ENCODE results near the gene TMEM179. TPM values are rescaled to one million over a fixed set of nuclear protein-coding genes. Genes with fewer than 3 reads are reported as not detected.

Gene TMEM179
- total and polyA plus RNA-seq, 2 donors (not counting 3 experiments of a cell fraction or from before 2014, with no cell fraction given), result 0.14 TPM; not detected in 1

- dilution Hi-C loops (cut with MboI; ENCODE audit: extremely low pct_ligation_motif_present, low sequenced_read_pairs) (no loop called here), intact Hi-C loops (cut with micrococcal nuclease) (no loop called here)
- H2AFZ ChIP-seq (ENCODE audit: low read depth, low read length), result no peak overlapping the region
- no TSS peak for BruUV-seq (replicated peaks)
- TF ChIP-seq GATA2 (IDR thresholded peaks at IDR 0.05; ENCODE audit: insufficient read depth, insufficient read length, low read depth, low read length), result no peak
- no peak for TF ChIP-seq FOS (IDR thresholded peaks at IDR 0.05; ENCODE audit: borderline replicate concordance, insufficient read depth, low read length)
- TF ChIP-seq EZH2 (IDR thresholded peaks at IDR 0.05; ENCODE audit: borderline replicate concordance, low read depth, low read length, severe bottlenecking), result no peak
- TF ChIP-seq CTCF (IDR thresholded peaks at IDR 0.05; ENCODE audit: extremely low read depth in 1 of 2, insufficient read depth in 1 of 2, low read depth in 1 of 2, low read length in 2 of 2), result no peak
- TF ChIP-seq POLR2A (IDR thresholded peaks at IDR 0.05; ENCODE audit: low read depth, low read length), result no peak
- no peak for TF ChIP-seq POLR2AphosphoS5 (IDR thresholded peaks at IDR 0.05; ENCODE audit: insufficient read depth, low read depth, low read length)
- no peak for TF ChIP-seq JUN (IDR thresholded peaks at IDR 0.05; ENCODE audit: borderline replicate concordance, insufficient read depth, insufficient read length, low read depth)
- TF ChIP-seq MYC (IDR thresholded peaks at IDR 0.05; ENCODE audit: low read depth, low read length), result no peak
- TF ChIP-seq MAX (IDR thresholded peaks at IDR 0.05; ENCODE audit: insufficient read depth, insufficient read length), result no peak
- CTCF ChIA-PET, result no interaction called here
- no peak overlapping the region for H3K4me3 ChIP-seq (replicated peaks in 1 of 3; ENCODE audit: insufficient read depth in 1 of 3, low read depth in 1 of 3, low read length in 3 of 3)
- FAIRE-seq (no peak), DNase-seq (ENCODE audit: low read depth, low spot score) (no peak)
- H3K79me2 ChIP-seq (ENCODE audit: control insufficient read depth, insufficient read depth, low read length), result no peaks in the 10 kb centered on the region
- no peak overlapping the region for H3K4me2 ChIP-seq (ENCODE audit: insufficient read depth, low read length)
- no peaks in the 10 kb centered on the region for H3K9me3 ChIP-seq (replicated peaks; ENCODE audit: control insufficient read depth, insufficient read depth, low read length)
- H3K27me3 ChIP-seq (ENCODE audit: control insufficient read depth in 2 of 2, insufficient read depth in 2 of 2, low read length in 2 of 2), result no peaks in the 10 kb centered on the region
- H3K36me3 ChIP-seq (ENCODE audit: control insufficient read depth in 2 of 2, extremely low read depth in 1 of 2, insufficient read depth in 2 of 2, low read length in 2 of 2), result no peaks in the 10 kb centered on the region
- no peaks in the 10 kb centered on the region for H4K20me1 ChIP-seq (replicated peaks; ENCODE audit: control insufficient read depth, extremely low read depth, insufficient read depth, low read length)
- no peaks in the 10 kb centered on the region for H3K9me1 ChIP-seq (replicated peaks; ENCODE audit: control insufficient read depth, extremely low read depth, insufficient read depth, low read length)
- no peaks in the 10 kb centered on the region for H3K4me1 ChIP-seq (ENCODE audit: control insufficient read depth, extremely low read depth, insufficient read depth, low read length)
- H3K27ac ChIP-seq (ENCODE audit: insufficient read depth, low read depth, low read length), result no peak overlapping the region
- H3K9ac ChIP-seq (replicated peaks; ENCODE audit: extremely low read depth, insufficient read depth, low read length), result no peak overlapping the region
- POLR2A ChIA-PET, result no interaction called here
Measured at GRCh38 chr14:104549536-104550339, 54.8 kb downstream of the TMEM179 start.

Data from endothelial cell of umbilical vein (primary cell).